ENCODE data around the gene SMKR1.
"Not testable (repeated sequence)": the region's sequence is repeated elsewhere in the genome, so short reads cannot be mapped to it uniquely, and the experiment has no call there.

SMKR1 gene

GRCh38 chr7:129515381-129515780 lies 13.1 kb downstream of the SMKR1 start:
- no peak for DNase-seq
- Mint-ChIP-seq H3K4me3 (no peak overlapping the region), H3K27me3 (ENCODE audit: low read depth, poor library complexity) (peaks cover 20% of the 10 kb centered on the region), H3K36me3 (ENCODE audit: low read depth) (no peaks in the 10 kb centered on the region), H3K4me1 (no peaks in the 10 kb centered on the region), H3K9me3 (no peaks in the 10 kb centered on the region), H3K27ac (no peak overlapping the region)
- TF ChIP-seq CTCF (IDR thresholded peaks at IDR 0.05) = no peak

DNA sequence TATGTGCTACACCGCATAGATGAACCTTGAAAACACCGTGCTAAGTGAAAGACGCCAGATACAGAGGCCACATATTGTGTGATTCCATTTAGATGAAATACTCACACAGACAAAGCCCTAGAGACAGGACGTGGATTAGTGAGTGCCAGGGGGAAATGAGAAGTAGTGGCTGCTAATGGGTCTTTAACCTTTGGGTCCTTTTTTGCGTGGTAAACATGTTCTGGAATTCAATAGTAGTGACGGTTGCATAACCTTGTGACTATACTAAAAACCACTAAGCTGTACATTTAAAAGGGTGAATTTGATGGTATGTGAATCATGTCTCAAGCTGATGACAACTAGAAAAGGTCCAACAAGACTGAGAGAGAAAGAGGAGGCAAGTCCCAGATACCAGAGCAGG lies 15.6 kb downstream of the SMKR1 start:
- no peaks in the 10 kb centered on the region for H3K9me3 Mint-ChIP-seq
- H3K4me3 Mint-ChIP-seq = no peak overlapping the region
- no peak overlapping the region for H3K27ac Mint-ChIP-seq
- no peak for DNase-seq
- no peak for TF ChIP-seq CTCF (IDR thresholded peaks at IDR 0.05)
- H3K36me3 Mint-ChIP-seq (ENCODE audit: low read depth) = no peaks in the 10 kb centered on the region
- peaks cover 28% of the 10 kb centered on the region for H3K27me3 Mint-ChIP-seq (ENCODE audit: low read depth, poor library complexity)
- H3K4me1 Mint-ChIP-seq = no peaks in the 10 kb centered on the region

- peaks cover 30% of the 10 kb centered on the region for H3K27me3 Mint-ChIP-seq (ENCODE audit: low read depth, poor library complexity)
- H3K36me3 Mint-ChIP-seq (ENCODE audit: low read depth) = no peaks in the 10 kb centered on the region
- no peaks in the 10 kb centered on the region for H3K9me3 Mint-ChIP-seq
- no peak for TF ChIP-seq CTCF (IDR thresholded peaks at IDR 0.05)
- H3K4me1 Mint-ChIP-seq = no peaks in the 10 kb centered on the region
- H3K4me3 Mint-ChIP-seq = no peak overlapping the region
- H3K27ac Mint-ChIP-seq = no peak overlapping the region
- no peak for DNase-seq
These were observed 17.1 kb downstream of the SMKR1 start for GRCh38 chr7:129519464-129519863.

DNA sequence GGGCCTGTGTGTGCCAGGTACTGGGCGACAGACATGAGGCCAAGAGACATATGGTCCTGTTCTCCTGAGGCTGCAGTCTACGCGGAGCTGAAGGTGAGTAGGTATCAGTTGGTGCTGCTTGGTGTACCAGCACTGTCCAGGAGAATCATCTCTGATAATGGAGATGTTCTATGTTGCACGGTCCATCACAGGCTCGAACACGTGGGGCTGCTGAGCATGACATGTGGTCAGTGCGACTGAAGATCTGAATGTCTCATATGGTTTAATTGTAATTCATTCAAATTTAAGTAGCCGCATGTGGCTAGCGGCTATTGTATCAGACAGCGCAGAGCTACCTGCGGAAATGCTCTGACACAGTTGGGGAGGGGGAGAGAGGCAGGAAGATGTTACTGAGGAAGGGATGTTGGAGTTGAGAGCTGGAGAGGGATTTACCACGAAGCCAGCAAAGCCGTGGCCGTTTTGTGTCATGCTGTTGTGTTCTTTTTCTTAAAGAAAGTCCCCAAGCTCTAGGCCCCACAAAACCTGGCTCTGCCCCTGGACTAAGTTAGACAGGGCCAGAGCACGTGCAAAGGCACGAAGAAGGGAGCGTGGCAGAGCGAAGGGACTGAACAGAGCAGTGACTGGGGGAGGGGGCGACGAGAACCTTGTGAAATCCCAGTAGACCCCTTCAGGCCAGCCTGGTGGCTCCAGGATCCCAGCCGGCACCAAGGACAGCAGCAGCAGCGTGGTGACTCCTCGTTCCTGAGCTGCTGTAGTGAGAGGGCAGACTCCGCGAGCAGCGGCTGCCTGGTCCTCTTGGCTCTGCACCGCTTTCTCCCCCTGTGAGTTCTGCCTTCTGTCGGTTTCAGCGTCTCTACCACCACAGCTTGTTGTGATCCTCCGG lies 20.0 kb downstream of the SMKR1 start:
- H3K4me1 Mint-ChIP-seq = no peaks in the 10 kb centered on the region
- H3K27me3 Mint-ChIP-seq (ENCODE audit: low read depth, poor library complexity) = peaks cover 32% of the 10 kb centered on the region
- no peak for TF ChIP-seq CTCF (IDR thresholded peaks at IDR 0.05)
- peak; percentile 50 for DNase-seq
- H3K4me3 Mint-ChIP-seq = no peak overlapping the region
- no peaks in the 10 kb centered on the region for H3K9me3 Mint-ChIP-seq
- H3K36me3 Mint-ChIP-seq (ENCODE audit: low read depth) = no peaks in the 10 kb centered on the region
- H3K27ac Mint-ChIP-seq = no peak overlapping the region

DNA sequence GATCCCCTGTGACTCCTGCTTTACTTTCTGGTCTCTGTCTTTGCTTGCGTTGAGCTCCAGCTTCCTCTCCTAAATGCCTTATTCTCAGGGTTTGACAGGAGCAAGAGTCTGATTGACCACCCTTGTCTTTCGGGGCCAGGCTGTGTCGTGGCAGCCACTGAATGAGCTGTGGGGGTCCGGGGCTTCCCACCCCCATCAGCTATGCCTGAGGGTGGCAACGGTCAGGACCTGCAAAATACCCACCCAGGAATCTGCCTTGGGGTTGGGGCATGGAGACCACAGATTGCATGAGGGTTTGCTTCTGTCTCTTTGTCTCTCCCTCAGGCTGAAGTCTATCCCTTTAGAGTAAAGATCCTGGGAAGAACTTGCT lies 20.6 kb downstream of the SMKR1 start:
- Mint-ChIP-seq H3K27me3 (ENCODE audit: low read depth, poor library complexity) (peaks cover 32% of the 10 kb centered on the region), H3K4me3 (no peak overlapping the region), H3K9me3 (no peaks in the 10 kb centered on the region), H3K4me1 (no peaks in the 10 kb centered on the region), H3K27ac (no peak overlapping the region), H3K36me3 (ENCODE audit: low read depth) (no peaks in the 10 kb centered on the region)
- no peak for DNase-seq
- TF ChIP-seq CTCF (IDR thresholded peaks at IDR 0.05) = no peak

DNA sequence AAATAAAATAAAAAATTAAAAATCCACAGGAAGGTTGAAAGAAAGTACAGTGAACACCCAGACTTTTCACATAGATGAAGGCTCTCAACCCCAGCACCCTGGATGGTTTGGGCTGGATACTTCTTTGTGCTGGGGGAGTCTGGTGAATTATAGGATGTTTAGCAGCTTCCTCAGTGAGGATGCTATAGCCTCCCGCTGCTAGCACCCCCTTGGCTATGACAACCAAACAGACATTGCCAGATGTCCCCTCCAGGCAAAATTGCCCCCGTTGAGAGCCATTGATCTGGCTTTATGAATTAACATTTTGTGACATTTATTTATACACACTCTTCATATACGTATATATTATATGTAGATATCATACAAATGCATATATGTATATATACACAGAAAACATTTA lies 21.6 kb downstream of the SMKR1 start:
- TF ChIP-seq CTCF (IDR thresholded peaks at IDR 0.05) = no peak
- Mint-ChIP-seq H3K27ac (no peak overlapping the region), H3K4me3 (no peak overlapping the region), H3K4me1 (no peaks in the 10 kb centered on the region), H3K9me3 (no peaks in the 10 kb centered on the region), H3K27me3 (ENCODE audit: low read depth, poor library complexity) (peaks cover 30% of the 10 kb centered on the region), H3K36me3 (ENCODE audit: low read depth) (no peaks in the 10 kb centered on the region)
- no peak for DNase-seq

DNA sequence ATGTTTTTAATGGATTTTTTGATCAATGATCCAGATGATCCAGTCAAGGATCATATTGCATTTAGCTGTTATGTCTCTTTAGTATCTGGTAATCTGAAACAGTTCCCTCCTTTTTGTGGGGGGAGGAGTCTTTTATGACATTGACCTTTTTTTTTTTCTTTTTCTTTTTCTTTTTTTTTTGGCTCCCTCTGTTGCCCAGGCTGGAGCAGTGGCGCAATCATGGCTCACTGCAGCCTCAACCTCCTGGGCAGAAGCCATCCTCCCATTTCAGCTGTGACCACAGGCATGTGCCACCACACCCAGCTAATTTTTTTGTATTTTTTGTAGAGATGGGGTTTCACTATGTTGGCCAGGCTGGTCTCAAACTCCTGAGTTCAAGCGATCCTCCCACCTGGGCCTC lies 22.1 kb downstream of the SMKR1 start:
- not testable (repeated sequence) for H3K4me3 Mint-ChIP-seq; H3K4me1 Mint-ChIP-seq; H3K27ac Mint-ChIP-seq; H3K9me3 Mint-ChIP-seq; H3K36me3 Mint-ChIP-seq (ENCODE audit: low read depth); DNase-seq
- peaks cover 30% of the 10 kb centered on the region for H3K27me3 Mint-ChIP-seq (ENCODE audit: low read depth, poor library complexity)

Data from nephron progenitor cell (in vitro differentiated cells).